AG04449 (cell line): ENCODE measurements around the gene IKZF5.

ENCODE experiments used
- CTCF ChIA-PET: fragments of 350-600 bp; formaldehyde crosslinking; extraction: SDS; loops from one replicate; lab custom pipeline; 2021; ENCODE audit warnings: antibody characterized with exemption; lab: Yijun Ruan, JAX
- POLR2A ChIA-PET: fragments of 400-600, 350-600 bp; formaldehyde crosslinking; extraction: SDS; loops from one replicate; lab custom pipeline; 2020; ENCODE audit warnings: antibody characterized with exemption, inconsistent platforms; lab: Yijun Ruan, JAX
- DNase-seq: peaks from one replicate; pipeline ENCODE4 v3.0.0-alpha.2; 2010; ENCODE audit warnings: low read depth, low spot score
- H3K4me3 ChIP-seq: 2 replicates; pipeline ENCODE4 v1.5.1; 2011; ENCODE audit warnings: low read depth, mild to moderate bottlenecking, control low read depth, low read length
- CTCF ChIP-seq: IDR thresholded peaks from one replicate; pipeline ENCODE4 v1.5.1; 2011; ENCODE audit warnings: mild to moderate bottlenecking, moderate library complexity, low read length, control low read depth, inconsistent platforms; ENCODE audit not compliant: insufficient read depth; ENCODE audit errors: missing control alignments

Gene IKZF5

GRCh38 chr10:123008355-123009104 lies at the start of gene IKZF5, which contains the start of gene ACADSB:
Gene IKZF5 (minus strand): TSS chr10:123008795. CDS start chr10:122998625, 10,170 bp downstream.
Gene ACADSB (plus strand): TSS chr10:123009006. CDS start chr10:123009030, 24 bp downstream.
- ChIA-PET CTCF (interaction anchor here (1.3 to 6.4 kb wide), 4 partner anchors 10 to 360 kb away, joined by 3 to 41 read pairs (median 8); partner anchors contain the start of gene PSTK), POLR2A (no interaction called here)
- peak; percentile 92 for DNase-seq
- H3K4me3 ChIP-seq, result peak within 1 kb of the TSS; percentile 96
- no peak for TF ChIP-seq CTCF

- no peak for DNase-seq
- no peak for TF ChIP-seq CTCF
- no peak overlapping the region for H3K4me3 ChIP-seq
- POLR2A ChIA-PET, result no interaction called here
- CTCF ChIA-PET, result no interaction called here
Measured at GRCh38 chr10:123057968-123058367, 49.4 kb upstream of the IKZF5 start.

GRCh38 chr10:123045961-123046731 lies 37.6 kb upstream of the IKZF5 start:
- POLR2A ChIA-PET, result interaction anchor here (0.6 kb wide), 1 partner anchor 14 kb away, joined by 3 read pairs; no protein-coding TSS in a partner anchor
- CTCF ChIA-PET, result interaction anchor here (1.0 to 9.5 kb wide), 6 partner anchors 8 to 514 kb away, joined by 3 to 73 read pairs (median 5); no protein-coding TSS in a partner anchor
- DNase-seq, result no peak

GRCh38 chr10:123044391-123044790 lies 35.8 kb upstream of the IKZF5 start:
- no peak for DNase-seq

More at GRCh38 chr10:123045961-123046731, 37.6 kb upstream of the IKZF5 start:
- TF ChIP-seq CTCF, result no peak
- H3K4me3 ChIP-seq, result no peak overlapping the region

GRCh38 chr10:123043409-123043925 lies 34.9 kb upstream of the IKZF5 start:
- POLR2A ChIA-PET, result no interaction called here
- no peak overlapping the region for H3K4me3 ChIP-seq
- CTCF ChIA-PET, result interaction anchor here (0.5 to 9.5 kb wide), 21 partner anchors 9 to 539 kb away, joined by 3 to 73 read pairs (median 5); no protein-coding TSS in a partner anchor
- DNase-seq, result no peak
- peak; percentile 81 for TF ChIP-seq CTCF

More at GRCh38 chr10:123044391-123044790, 35.8 kb upstream of the IKZF5 start:
- ChIA-PET POLR2A (no interaction called here), CTCF (interaction anchor here (0.7 to 9.5 kb wide), 10 partner anchors 8 to 519 kb away, joined by 3 to 73 read pairs (median 4); no protein-coding TSS in a partner anchor)
- TF ChIP-seq CTCF, result no peak
- no peak overlapping the region for H3K4me3 ChIP-seq
